GM21367 (cell line): Measurements from ENCODE around the gene MALAT1.
A peak's percentile ranks its signal among the peaks of the same experiment; 100 is the strongest.
"Not testable (repeated sequence)": the region's sequence is repeated elsewhere in the genome, so short reads cannot be mapped to it uniquely, and the experiment has no call there.

Source experiments
- ATAC-seq: cut with Tn5 transposase; IDR thresholded peaks from one replicate; pipeline ENCODE4 v1.9.1; 2021; ENCODE audit not compliant: unreplicated experiment

The MALAT1 gene

GRCh38 chr11:65498977-65499712 is at the start of gene MALAT1:
MALAT1 (plus strand) TSS chr11:65499045.
- peak; percentile 27 for ATAC-seq

- ATAC-seq: not testable (repeated sequence)
Observed at GRCh38 chr11:65451301-65451700, 47.5 kb upstream of the MALAT1 start.

- not testable (repeated sequence) for ATAC-seq
Observed at GRCh38 chr11:65452259-65452658, 46.6 kb upstream of the MALAT1 start.

- no peak for ATAC-seq
Observed at GRCh38 chr11:65452806-65453490, 45.9 kb upstream of the MALAT1 start.

- no peak for ATAC-seq
Observed at GRCh38 chr11:65454311-65454695, 44.5 kb upstream of the MALAT1 start.

- ATAC-seq: peak; percentile 80
Observed at GRCh38 chr11:65454696-65455456, 44.0 kb upstream of the MALAT1 start.

GRCh38 chr11:65456418-65456817 is 42.4 kb upstream of the MALAT1 start:
- ATAC-seq: no peak

GRCh38 chr11:65459552-65459951 is 39.3 kb upstream of the MALAT1 start:
- ATAC-seq: no peak

- not testable (repeated sequence) for ATAC-seq
Observed at GRCh38 chr11:65465471-65465870, 33.4 kb upstream of the MALAT1 start.

- ATAC-seq: not testable (repeated sequence)
Observed at GRCh38 chr11:65467306-65467705, 31.5 kb upstream of the MALAT1 start.

GRCh38 chr11:65468874-65469333 is 29.9 kb upstream of the MALAT1 start:
- ATAC-seq: no peak

GRCh38 chr11:65470433-65471049 is 28.3 kb upstream of the MALAT1 start:
- no peak for ATAC-seq

GRCh38 chr11:65471447-65471891 is 27.4 kb upstream of the MALAT1 start:
- no peak for ATAC-seq

GRCh38 chr11:65472588-65473277 is 26.1 kb upstream of the MALAT1 start:
- ATAC-seq: not testable (repeated sequence)

GRCh38 chr11:65473278-65473860 is 25.5 kb upstream of the MALAT1 start:
- no peak for ATAC-seq

- ATAC-seq: no peak
Observed at GRCh38 chr11:65474864-65475263, 24.0 kb upstream of the MALAT1 start.

GRCh38 chr11:65476632-65477148 is 22.2 kb upstream of the MALAT1 start:
- ATAC-seq: peak; percentile 26

GRCh38 chr11:65477149-65477965 is 21.5 kb upstream of the MALAT1 start:
- peak; percentile 67 for ATAC-seq
